Measurements from ENCODE around the gene CRTC3.

DNA sequence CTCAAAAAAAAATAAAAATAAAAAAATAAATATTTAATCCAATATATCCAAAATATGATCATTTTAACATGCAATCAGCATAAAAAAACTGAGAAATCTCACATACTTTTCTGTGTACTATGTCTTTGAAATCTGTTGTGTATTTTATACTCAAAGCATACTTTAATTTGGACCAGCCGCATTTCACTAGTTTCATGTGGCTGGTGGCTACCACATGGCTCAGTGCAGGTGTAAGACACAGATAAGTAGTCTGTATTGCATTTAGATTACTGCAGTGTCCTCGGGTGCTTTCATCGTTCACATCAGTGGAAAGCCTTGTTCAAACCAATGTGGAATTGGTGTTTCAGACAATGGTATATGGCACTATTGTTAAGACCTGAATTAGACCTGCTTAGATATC is 11.0 kb downstream of the CRTC3 start:
- TF ChIP-seq, protein P1, sequence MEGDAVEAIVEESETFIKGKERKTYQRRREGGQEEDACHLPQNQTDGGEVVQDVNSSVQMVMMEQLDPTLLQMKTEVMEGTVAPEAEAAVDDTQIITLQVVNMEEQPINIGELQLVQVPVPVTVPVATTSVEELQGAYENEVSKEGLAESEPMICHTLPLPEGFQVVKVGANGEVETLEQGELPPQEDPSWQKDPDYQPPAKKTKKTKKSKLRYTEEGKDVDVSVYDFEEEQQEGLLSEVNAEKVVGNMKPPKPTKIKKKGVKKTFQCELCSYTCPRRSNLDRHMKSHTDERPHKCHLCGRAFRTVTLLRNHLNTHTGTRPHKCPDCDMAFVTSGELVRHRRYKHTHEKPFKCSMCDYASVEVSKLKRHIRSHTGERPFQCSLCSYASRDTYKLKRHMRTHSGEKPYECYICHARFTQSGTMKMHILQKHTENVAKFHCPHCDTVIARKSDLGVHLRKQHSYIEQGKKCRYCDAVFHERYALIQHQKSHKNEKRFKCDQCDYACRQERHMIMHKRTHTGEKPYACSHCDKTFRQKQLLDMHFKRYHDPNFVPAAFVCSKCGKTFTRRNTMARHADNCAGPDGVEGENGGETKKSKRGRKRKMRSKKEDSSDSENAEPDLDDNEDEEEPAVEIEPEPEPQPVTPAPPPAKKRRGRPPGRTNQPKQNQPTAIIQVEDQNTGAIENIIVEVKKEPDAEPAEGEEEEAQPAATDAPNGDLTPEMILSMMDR (conservative IDR thresholded peaks at IDR 0.05; ENCODE audit: low read depth, low read length): no peak
- TF ChIP-seq RAD21 (IDR thresholded peaks at IDR 0.05; ENCODE audit: low read length) (no peak), RFX5 (IDR thresholded peaks at IDR 0.05; ENCODE audit: low read depth, low read length) (no peak), POLR2A (IDR thresholded peaks at IDR 0.05; ENCODE audit: low read depth, low read length) (no peak), SMC3 (IDR thresholded peaks at IDR 0.05; ENCODE audit: low read depth, low read length) (no peak), FOS (IDR thresholded peaks at IDR 0.05; ENCODE audit: low read depth, low read length) (no peak)
- TF ChIP-seq, protein P2, sequence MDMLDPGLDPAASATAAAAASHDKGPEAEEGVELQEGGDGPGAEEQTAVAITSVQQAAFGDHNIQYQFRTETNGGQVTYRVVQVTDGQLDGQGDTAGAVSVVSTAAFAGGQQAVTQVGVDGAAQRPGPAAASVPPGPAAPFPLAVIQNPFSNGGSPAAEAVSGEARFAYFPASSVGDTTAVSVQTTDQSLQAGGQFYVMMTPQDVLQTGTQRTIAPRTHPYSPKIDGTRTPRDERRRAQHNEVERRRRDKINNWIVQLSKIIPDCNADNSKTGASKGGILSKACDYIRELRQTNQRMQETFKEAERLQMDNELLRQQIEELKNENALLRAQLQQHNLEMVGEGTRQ (IDR thresholded peaks at IDR 0.05; ENCODE audit: low read depth, low read length): no peak
